PC-3 (cell line): ENCODE results near the gene PRM2. TPM values are rescaled to one million over a fixed set of nuclear protein-coding genes. Genes with fewer than 3 reads are reported as not detected.

Experiments
- ATAC-seq: fragments of 200-7000 bp; cut with Tn5 transposase; 2 replicates; pipeline ENCODE4 v1.9.1; 2020; ENCODE audit warnings: mild to moderate bottlenecking, moderate library complexity
- BruUV-seq: library from RNA; stranded (reverse); fragments of 400-500 nt; replicated peaks from 2 replicates; lab custom pipeline; 2021; lab: Mats Ljungman, UMichigan
- CTCF ChIA-PET: fragments of 300-600 bp; sonication (Branson Sonifier 250); formaldehyde crosslinking; loops from one replicate; lab custom pipeline; 2022; ENCODE audit warnings: antibody characterized with exemption; lab: Charles Lee
- POLR2A ChIA-PET: fragments of 300-600 bp; sonication (Branson Sonifier 250); formaldehyde crosslinking; loops from one replicate; lab custom pipeline; 2022; ENCODE audit warnings: antibody characterized with exemption; ENCODE audit not compliant: unreplicated experiment; lab: Charles Lee
- DNase-seq: peaks from one replicate; pipeline ENCODE4 v3.0.0-alpha.2; 2015
- H2AFZ ChIP-seq: fragments of 300-600 bp; sonication (generic); 2 replicates; pipeline ENCODE4 v1.6.0; 2016; ENCODE audit warnings: antibody characterized with exemption, low read length
- H3F3A ChIP-seq: fragments of 300-600 bp; sonication (generic); one replicate; pipeline ENCODE4 v1.6.0; 2017; ENCODE audit warnings: antibody characterized with exemption, low read length, control low read depth, mild to moderate bottlenecking; ENCODE audit not compliant: unreplicated experiment
- H3K27ac ChIP-seq: fragments of 300-600 bp; sonication (generic); 2 replicates; pipeline ENCODE4 v1.5.1; 2016; ENCODE audit warnings: mild to moderate bottlenecking, low read length
- H3K27me3 ChIP-seq: fragments of 300-600 bp; sonication (generic); 2 replicates; pipeline ENCODE4 v1.6.1; 2016; ENCODE audit warnings: low read length, mixed read lengths
- H3K36me3 ChIP-seq: fragments of 300-600 bp; sonication (generic); 2 replicates; pipeline ENCODE4 v1.6.1; 2016; ENCODE audit warnings: low read depth, mixed run types, low read length, mixed read lengths
- H3K4me1 ChIP-seq: fragments of 300-600 bp; sonication (generic); 2 replicates; pipeline ENCODE4 v1.5.1; 2016; ENCODE audit warnings: low read length; ENCODE audit not compliant: insufficient read depth
- H3K4me2 ChIP-seq: fragments of 300-600 bp; sonication (generic); 2 replicates; pipeline ENCODE4 v1.6.0; 2016; ENCODE audit warnings: low read length
- H3K4me3 ChIP-seq: fragments of 300-600 bp; sonication (generic); 2 replicates; pipeline ENCODE4 v1.5.1; 2016; ENCODE audit warnings: mild to moderate bottlenecking, low read length, mixed read lengths
- H3K79me2 ChIP-seq: fragments of 300-600 bp; sonication (generic); 2 replicates; pipeline ENCODE4 v1.6.1; 2017; ENCODE audit warnings: low read length, mixed read lengths
- H3K9ac ChIP-seq: fragments of 300-600 bp; sonication (generic); 2 replicates; pipeline ENCODE4 v1.6.0; 2016; ENCODE audit warnings: mild to moderate bottlenecking, low read length
- H3K9me2 ChIP-seq: fragments of 300-600 bp; sonication (generic); replicated peaks from 2 replicates; pipeline ENCODE4 v1.6.1; 2016; ENCODE audit warnings: mixed run types, low read length, mixed read lengths
- H3K9me3 ChIP-seq: fragments of 300-600 bp; sonication (generic); 2 replicates; pipeline ENCODE4 v1.6.1; 2016; ENCODE audit warnings: low read length, mixed read lengths
- H4K20me1 ChIP-seq: fragments of 300-600 bp; sonication (generic); 2 replicates; pipeline ENCODE4 v1.6.1; 2016; ENCODE audit warnings: low read length, mixed read lengths
- CTCF ChIP-seq: fragments of 300-600 bp; sonication (generic); conservative IDR thresholded peaks from 2 replicates; pipeline ENCODE4 v1.5.1; 2017; ENCODE audit warnings: antibody characterized with exemption, low read depth, mild to moderate bottlenecking, low read length
- EZH2 ChIP-seq: fragments of 300-600 bp; sonication (generic); IDR thresholded peaks from one replicate; pipeline ENCODE4 v1.6.1; 2017; ENCODE audit warnings: antibody characterized with exemption, mild to moderate bottlenecking, low read length; ENCODE audit not compliant: unreplicated experiment
- EZH2phosphoT487 ChIP-seq: fragments of 300-600 bp; sonication (generic); IDR thresholded peaks from 2 replicates; pipeline ENCODE4 v1.6.1; 2018; ENCODE audit warnings: mild to moderate bottlenecking, antibody characterized with exemption, low read length, borderline replicate concordance
- intact Hi-C: fragments of 100-400 bp; cut with micrococcal nuclease; formaldehyde crosslinking; loops from 2 replicates; pipeline ENCODE4 v1.9.0; 2023
- total RNA-seq: library from RNA; depleted of rRNA; stranded (reverse); fragments of >200 nt; gene quantifications from 2 replicates; pipeline ENCODE4 v1.2.3, GENCODE V29; 2014

PRM2 gene
- total RNA-seq, 1 experiment from 2014 or later: not detected

GRCh38 chr16:11253009-11253994 lies 23.0 kb downstream of the PRM2 start:
- H3K27me3 ChIP-seq: no peaks in the 10 kb centered on the region
- TF ChIP-seq EZH2: no peak
- TF ChIP-seq EZH2phosphoT487: no peak
- TF ChIP-seq CTCF: no peak
- peak overlapping the region; percentile 82; the same call in 1 of the 2 replicates for H3K4me3 ChIP-seq
- H3K27ac ChIP-seq: no peak overlapping the region
- no peaks in the 10 kb centered on the region for H3K36me3 ChIP-seq
- no peak for DNase-seq
- no peaks in the 10 kb centered on the region for H3K9me2 ChIP-seq
- ChIA-PET CTCF (no interaction called here), POLR2A (no interaction called here)
- intact Hi-C loops: loop anchor here (10.0 kb wide), 1 partner anchor 119 kb away; no protein-coding TSS in a partner anchor
- peaks cover 26% of the 10 kb centered on the region for H3K79me2 ChIP-seq
- H3K9ac ChIP-seq: no peak overlapping the region
- no peak for ATAC-seq
- no TSS peak for BruUV-seq
- no peaks in the 10 kb centered on the region for H3K9me3 ChIP-seq
- no peaks in the 10 kb centered on the region for H3F3A ChIP-seq
- peaks cover 22% of the 10 kb centered on the region for H4K20me1 ChIP-seq
- no peak overlapping the region for H2AFZ ChIP-seq
- peak overlapping the region; percentile 98 for H3K4me2 ChIP-seq
- H3K4me1 ChIP-seq: peaks cover 21% of the 10 kb centered on the region

GRCh38 chr16:11252482-11252931 lies 23.8 kb downstream of the PRM2 start:
- Histone ChIP-seq H3F3A (no peaks in the 10 kb centered on the region), H3K27ac (no peak overlapping the region), H3K4me1 (peaks cover 21% of the 10 kb centered on the region), H3K36me3 (no peaks in the 10 kb centered on the region), H3K4me3 (no peak overlapping the region), H3K79me2 (peaks cover 26% of the 10 kb centered on the region), H4K20me1 (peaks cover 22% of the 10 kb centered on the region), H3K4me2 (no peak overlapping the region), H3K9me2 (no peaks in the 10 kb centered on the region), H2AFZ (no peak overlapping the region), H3K27me3 (no peaks in the 10 kb centered on the region), H3K9me3 (no peaks in the 10 kb centered on the region), H3K9ac (no peak overlapping the region)
- TF ChIP-seq EZH2phosphoT487 (no peak), CTCF (no peak), EZH2 (no peak)
- no TSS peak for BruUV-seq
- intact Hi-C loops: loop anchor here (10.0 kb wide), 1 partner anchor 118 kb away; no protein-coding TSS in a partner anchor
- DNase-seq: no peak
- ChIA-PET CTCF (no interaction called here), POLR2A (no interaction called here)
- ATAC-seq: no peak
